GM19043 (cell line): Measurements from ENCODE around the gene HEG1.

Source experiments
- ATAC-seq: cut with Tn5 transposase; IDR thresholded peaks from one replicate; pipeline ENCODE4 v1.9.1; 2021; ENCODE audit warnings: low read depth; ENCODE audit not compliant: unreplicated experiment

HEG1 gene

DNA sequence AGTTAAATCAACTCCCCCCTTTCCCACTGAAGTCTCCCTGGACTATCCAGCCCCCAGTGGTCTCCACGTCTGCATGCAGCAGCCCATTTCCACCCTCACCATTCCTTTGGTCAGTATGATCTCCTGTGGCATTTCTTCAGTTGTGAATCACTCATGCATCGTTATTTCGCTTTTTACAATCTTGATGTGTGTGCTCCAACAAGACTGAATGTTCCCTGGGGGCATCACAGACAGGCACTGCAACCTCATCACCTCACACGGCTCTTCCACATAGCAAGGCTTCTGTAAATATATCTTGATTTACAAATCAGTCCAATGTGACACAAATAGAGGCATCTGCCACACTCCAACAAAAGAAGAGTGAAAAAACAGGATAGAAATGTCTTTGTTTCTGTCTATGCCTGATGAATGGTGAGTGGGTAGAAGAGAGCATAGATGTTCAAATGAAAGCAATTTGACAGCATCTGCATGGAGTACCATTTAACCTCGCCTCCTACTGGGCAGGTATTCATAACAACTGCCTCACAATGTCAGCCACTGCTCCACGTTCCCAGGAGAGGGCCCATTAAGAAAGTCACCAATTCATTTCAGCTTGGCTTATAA is 5.2 kb downstream of the HEG1 start:
- no peak for ATAC-seq

DNA sequence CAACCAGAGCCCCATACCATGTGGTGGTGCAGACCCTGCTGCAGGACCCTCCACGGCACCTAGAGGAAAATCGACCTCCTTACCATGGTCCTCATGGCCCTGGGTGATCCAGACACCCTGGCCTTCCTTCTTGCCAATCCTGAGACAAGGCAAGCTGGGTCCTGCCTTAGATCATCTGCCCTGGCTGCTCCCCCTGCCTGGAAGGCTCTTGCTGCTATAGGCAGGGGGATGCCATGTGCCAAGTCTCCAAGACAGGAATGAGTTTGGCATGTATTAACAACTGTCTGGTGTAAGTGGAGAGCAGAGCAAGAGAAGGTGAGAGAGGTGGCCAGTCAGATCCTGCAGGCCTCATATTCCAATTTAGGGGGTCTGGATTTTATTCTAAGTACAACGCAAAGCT is 7.5 kb downstream of the HEG1 start:
- ATAC-seq: no peak

DNA sequence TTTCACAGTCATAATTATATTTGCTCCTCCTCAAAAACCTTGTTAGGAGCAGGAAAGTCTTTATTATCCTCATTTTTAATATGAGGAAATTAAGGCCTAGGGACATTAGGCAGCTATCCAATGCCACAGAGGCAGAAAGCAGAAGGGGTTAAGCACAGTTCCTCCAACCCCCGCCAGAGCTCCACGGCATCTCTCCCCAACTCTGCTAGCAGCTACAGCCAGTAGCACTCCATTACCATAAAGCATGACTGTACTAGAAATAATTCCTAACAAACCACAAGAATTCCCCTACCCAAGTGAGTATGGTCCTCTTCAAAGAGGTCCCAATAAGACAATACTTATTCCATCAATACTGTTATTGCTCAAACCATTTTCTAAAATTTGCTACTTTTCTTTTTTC is 9.8 kb downstream of the HEG1 start:
- ATAC-seq: no peak

GRCh38 chr3:125045194-125045593 is 10.6 kb downstream of the HEG1 start:
- no peak for ATAC-seq

GRCh38 chr3:125043599-125044151 is 12.1 kb downstream of the HEG1 start:
- ATAC-seq: no peak

GRCh38 chr3:125042725-125043406 is 12.9 kb downstream of the HEG1 start:
- ATAC-seq: no peak

GRCh38 chr3:125039131-125040100 is 16.4 kb downstream of the HEG1 start:
- ATAC-seq: no peak

- no peak for ATAC-seq
Measured at GRCh38 chr3:125037498-125038150, 18.2 kb downstream of the HEG1 start.

- peak; percentile 68 for ATAC-seq
Measured at GRCh38 chr3:125035217-125035616, 20.6 kb downstream of the HEG1 start.

GRCh38 chr3:125033616-125034015 is 22.2 kb downstream of the HEG1 start:
- no peak for ATAC-seq

DNA sequence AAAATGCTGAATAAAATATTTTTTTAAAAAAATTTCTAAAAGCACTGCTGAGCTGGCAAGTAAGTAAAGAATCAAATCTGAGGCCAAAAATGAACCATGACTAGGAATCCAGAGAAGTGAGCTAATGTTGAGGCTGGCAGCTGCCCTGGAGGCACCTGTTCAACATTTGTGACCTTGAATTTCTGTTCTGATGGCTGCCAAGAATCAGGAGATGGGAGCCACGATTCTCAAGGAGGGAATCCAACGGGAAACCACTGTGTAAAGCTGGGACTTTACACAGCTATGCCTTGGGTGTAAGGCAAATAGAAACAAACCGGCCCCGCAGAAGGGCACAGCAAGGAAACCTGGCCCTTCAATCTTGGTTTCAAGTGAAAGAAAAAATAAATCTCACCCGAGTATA is 22.7 kb downstream of the HEG1 start:
- no peak for ATAC-seq

DNA sequence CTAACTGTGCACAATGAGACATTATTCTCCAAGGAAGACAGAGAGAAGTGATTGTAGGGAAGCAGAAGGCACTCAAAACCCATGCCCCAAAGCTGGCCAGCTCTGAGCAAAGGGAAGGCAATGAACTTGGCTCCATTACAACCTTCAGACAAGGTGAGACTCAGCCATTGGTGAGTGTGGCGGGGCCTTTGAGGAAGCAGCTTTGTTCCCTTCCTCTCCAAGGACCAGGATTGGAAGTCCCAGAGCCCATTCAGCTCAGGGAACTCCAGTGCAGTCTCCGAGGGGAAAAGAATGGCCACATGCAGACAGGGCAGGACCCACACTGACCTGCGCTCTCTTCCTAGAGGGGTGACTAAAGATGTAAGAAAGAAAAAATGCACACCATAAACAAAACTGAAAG is 23.1 kb downstream of the HEG1 start:
- ATAC-seq: no peak

DNA sequence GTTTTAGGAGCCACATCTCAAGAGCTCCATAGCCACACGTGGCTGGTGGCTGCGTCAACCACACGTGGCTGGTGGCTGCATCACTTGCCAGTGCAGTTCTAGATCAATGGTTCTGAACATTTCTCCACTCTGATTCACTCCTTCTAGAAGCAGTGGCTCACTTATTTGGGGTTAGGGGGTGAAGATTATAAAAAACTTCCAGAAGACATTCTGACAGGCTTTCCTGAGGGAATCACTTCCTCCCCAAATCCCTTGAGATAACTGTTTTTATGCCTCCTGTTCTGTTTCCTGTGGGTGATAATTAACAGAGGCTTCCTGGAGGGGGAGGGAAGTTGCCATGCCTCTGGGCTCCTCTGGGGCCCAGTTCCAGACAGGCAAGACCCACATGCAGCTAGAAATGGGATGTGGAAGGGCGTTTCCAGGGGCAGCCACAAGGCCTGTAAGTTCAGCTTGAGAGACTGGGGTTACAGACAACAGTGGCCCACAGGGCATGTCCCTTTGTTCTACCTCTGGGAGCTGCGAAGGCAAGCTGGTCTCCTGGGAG is 23.6 kb downstream of the HEG1 start:
- no peak for ATAC-seq

DNA sequence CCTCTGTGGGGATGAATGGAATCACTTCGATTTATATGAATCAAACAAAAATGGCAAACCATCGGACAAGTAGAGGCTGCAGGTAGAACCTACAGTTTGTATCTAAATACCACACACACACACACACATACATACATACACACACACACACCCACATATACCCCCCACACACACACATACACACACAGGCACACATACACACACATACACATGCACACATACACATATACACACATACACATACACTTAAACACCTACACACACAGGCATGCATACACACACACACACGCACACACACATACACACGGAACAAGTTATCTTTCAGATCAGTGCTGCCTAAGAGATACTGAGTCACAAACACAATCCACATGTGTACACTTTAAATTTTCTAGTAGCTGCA is 24.3 kb downstream of the HEG1 start:
- no peak for ATAC-seq

DNA sequence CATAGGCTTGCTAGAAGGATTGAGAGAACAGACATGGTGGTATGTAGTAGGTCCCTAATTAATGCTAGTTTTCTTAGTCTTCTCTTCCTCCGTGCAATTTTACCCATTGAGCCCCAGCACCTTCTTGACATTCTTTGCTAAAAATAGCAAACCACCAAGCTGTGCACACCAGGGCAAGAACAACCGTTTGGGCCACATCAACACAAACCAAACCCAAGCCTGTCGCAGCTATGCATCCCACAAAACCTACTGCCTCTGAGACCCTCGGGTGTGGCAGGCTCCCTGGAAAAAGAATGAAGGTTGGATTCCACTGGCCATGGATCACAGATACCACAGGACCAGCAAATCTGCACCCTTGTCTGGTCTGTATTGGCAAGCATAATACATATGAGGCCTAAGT is 27.1 kb downstream of the HEG1 start:
- ATAC-seq: no peak

GRCh38 chr3:125025642-125026041 is 30.2 kb downstream of the HEG1 start:
- no peak for ATAC-seq

- no peak for ATAC-seq
Measured at GRCh38 chr3:125024817-125025216, 31.0 kb downstream of the HEG1 start.

DNA sequence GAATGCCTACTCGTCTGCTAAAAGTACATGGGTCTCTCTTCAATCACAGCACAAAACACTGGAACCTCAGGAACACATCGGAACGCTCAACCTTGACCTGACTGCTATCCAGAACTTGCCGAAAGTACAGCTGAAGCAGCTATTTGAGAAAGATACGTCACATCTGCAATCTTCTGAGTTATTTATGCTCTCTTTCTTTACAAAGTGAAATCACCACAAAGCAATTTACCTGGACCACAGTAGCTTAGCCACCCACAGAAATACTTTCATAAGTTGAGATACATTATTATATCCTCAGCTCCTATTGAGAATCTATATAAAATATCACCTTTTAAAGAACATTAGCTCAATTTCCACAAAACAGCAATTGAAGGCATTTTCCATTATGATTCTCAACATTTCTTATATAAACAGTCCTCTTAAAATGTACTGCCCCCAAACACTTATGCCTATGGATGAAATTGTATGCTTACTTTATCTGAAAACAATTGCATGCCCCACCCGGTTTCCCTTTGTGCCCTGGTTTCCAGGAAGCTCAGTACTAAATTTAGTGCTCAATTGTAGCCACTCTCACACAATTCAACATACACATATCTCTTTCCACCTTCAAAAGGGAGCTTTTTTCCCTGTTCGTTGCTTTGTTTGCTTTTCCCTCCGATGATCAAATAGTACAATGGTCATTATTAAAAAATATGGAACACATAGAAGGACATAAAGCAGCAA is 31.8 kb downstream of the HEG1 start:
- no peak for ATAC-seq

DNA sequence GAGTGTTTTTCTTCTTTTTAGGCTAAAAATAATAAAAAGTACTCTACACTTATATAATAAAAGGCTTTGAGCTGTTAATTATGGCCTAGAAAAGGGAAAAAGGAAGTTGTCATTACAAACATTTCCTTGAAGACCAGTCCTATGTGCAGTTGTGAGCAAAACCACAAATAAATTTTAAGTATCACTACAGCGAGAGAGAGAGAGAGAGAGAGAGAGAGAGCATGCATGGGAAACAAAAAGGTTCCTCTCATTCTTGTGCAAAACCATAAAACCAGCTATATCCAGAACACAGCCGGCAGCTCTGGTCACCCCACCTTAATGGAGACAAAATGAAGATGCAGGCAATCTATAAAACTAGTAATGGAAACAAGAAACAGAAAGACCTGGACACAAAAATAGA is 33.6 kb downstream of the HEG1 start:
- no peak for ATAC-seq

DNA sequence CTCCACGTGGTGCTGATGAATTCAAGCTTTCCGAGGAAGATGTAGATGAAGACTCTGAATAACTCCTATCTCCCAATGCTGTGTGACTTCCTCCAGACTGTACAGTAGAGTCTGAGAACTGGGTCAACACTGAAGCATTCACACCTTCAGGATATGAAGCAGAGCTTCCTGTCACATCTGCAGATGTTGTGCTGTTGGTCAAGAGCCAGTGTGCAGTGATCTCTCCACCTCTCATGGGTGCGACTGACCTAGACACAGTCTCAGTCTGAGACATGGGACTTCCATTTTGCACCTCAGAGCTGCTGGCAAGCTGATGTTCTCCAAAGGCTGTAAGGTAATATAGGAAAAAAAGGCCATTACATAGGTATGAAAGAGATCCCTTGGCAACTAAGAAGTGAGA is 36.5 kb downstream of the HEG1 start:
- no peak for ATAC-seq
